Raji (cell line): ENCODE data around the gene UBD.

Experiments used
- POLR2A ChIP-seq: IDR thresholded peaks from 2 replicates; pipeline ENCODE4 v1.6.1; 2011; ENCODE audit warnings: low read depth, low read length, control low read depth; ENCODE audit not compliant: insufficient read depth

The UBD gene

DNA sequence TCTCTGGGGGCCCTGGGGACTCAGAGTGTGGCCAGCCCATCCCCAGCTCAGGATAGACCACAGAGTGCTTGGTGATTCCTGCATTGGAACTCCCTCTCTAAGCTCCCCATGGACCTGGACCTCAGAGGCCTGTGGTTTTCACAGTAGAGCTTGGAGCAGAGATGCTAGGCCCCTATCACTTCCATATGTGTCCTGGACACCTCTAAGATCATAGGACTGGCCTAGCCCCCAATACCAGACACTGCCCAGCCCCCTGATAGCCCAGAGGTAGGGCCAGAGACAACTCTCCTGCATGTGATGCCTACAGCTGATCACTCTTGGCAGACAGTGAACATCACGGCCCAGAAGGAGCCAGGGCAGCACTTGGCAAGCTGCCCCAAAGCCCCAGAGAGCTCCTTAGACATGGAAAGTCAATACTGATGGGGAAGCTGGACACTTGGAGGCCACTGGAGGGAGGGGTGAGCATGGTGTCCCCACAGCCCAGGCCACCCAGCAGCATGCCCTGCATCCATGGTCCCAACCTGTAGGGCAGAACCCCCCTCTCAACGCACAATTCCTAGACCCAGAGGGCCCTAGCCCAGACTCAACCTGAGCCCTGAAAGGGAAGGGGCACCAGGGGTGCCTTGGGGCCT, 27.1 kb downstream of the UBD start:
- TF ChIP-seq POLR2A: no peak

DNA sequence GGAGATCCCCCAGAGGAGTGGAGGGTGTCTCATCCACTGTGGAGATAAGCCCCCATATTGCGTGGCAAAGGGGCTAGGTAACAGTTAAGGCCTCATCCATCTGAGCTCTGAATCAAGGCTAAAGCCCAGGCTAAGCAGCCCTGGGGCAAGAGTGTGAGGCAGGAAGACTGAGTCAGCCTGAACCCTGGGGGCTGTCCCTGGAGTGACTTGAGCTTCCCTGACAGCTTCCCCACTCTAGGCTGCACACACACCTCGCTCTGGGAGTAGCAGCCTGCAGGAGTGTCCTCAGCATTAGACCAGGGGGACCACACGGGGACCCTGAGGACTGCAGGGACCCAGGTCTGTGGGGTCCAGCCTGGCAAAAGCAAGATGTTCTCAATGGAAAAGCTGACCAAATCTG, 27.9 kb downstream of the UBD start:
- no peak for TF ChIP-seq POLR2A

DNA sequence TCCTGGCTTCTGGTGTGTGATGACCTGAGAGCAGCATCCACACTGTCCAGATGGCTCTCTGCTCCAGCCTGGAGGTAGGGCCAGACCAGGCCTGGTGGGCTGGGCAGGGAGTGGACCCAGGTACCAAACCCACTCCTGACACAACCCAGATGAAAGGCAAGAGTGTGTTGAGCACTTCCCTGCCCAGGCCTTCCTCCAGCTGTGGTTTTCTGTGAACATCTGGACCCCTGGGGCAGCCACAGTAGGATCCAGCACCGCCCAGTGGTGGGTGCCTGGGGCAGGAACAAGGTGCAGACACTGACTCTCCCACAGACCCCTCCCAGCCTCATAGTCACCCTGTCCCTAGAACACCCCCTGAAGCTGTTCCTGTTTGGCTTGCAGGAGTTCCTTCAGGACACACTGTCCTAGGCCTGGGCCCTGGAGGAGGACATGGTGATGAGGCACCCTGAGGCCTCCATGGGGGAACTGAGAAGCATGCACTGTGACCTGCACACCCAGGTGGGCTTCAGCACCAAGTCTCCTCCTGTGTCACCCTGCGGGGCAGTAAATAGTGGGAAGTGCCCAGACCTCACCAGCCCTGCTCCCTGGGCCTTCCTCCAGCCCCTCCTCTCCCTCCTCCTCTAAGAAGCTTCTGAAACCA, 28.7 kb downstream of the UBD start:
- TF ChIP-seq POLR2A: no peak

DNA sequence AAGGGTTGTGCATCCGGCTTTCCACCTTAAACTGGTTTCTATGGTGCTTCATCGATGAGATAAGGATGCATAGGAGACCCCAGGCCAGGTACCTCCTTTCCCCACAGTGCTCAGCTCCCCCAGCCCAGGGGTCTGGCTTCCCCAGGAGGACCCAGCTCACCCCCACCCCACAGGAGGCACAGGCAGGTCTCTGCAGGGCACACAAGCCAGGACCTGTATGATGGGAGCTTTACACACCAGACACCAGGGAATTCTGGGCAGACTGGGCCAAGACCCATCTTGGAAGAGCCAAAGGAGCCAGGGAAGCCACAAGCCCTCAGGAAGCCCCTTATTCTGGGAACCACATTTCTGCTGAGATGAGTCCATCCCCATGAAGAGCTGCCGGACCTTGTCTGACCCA, 29.6 kb downstream of the UBD start:
- TF ChIP-seq POLR2A: no peak

DNA sequence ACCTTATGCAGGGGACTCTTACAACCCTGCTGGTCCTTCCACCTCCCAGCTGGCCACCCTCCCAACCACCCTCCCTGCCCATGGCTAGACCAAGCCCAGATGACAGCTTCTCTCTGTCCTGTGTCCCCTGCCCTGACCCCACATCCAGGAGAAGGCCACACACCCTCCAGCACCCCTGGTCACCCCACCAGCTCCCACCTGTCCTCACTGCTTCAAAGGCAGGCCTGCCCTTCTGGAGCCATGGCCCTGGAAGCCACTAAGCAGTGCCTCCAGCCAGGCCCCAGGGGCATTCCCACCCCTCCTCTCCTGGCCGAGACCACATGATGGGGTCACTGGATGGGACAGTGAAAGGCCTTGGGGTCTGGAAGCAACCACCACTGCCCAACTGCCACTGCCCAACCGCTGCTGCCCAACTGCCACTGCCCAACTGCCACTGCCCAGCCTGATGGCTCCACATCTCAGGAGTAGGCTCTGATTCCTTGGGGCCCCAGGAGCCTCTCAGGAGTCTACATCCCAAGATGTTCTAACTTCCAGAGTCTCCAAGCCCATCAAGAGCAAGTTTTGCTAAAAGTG, 30.5 kb downstream of the UBD start:
- TF ChIP-seq POLR2A: no peak

DNA sequence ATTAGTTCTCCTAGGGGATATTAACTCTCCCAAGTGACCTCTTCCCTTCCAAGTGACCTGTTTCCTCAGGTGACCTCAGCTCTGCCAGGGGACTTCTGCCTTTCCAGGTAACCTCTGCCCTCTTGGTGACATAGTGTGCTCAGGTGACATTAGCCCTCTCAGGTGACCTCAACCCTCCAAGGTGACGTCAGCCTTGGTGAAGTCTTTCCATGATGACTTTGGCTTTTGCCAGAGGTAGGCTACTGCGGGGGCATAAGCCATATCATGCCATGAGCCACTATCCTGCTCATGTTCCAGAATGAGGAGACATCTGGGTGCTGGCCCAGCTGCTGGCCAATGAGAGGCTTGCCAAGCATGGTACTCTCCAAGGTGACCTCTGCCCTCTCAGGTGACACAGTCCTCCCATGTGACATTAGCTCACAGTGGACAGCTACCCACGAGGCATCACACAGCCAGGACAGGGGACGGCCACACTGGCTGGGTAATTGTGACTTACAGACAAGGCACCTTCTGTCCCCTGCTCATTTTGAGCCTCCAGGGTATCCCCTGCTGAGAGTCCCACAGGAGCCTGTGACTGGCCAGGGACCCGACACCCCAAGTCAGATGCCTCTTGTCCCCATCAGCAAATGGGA, 31.1 kb downstream of the UBD start:
- no peak for TF ChIP-seq POLR2A

DNA sequence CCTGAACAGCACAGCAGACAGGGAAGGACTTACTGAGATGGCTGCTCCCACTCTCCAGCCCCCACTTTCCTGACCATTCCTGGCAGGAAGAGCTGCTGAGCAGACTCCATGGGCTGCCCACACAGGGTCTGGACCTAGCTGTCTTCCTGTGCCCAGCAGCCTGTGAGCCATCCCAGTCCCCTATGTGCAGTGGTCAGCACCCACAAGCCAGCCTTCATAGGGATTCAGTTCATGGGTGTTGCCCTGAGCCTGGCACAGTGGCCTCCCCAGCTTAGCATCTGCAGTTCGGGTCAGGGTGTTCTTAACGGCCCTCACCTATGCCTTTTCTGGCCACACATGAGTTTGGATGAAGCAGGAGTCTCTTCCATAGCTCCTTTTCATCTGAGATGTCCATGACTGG, 32.0 kb downstream of the UBD start:
- TF ChIP-seq POLR2A: no peak

DNA sequence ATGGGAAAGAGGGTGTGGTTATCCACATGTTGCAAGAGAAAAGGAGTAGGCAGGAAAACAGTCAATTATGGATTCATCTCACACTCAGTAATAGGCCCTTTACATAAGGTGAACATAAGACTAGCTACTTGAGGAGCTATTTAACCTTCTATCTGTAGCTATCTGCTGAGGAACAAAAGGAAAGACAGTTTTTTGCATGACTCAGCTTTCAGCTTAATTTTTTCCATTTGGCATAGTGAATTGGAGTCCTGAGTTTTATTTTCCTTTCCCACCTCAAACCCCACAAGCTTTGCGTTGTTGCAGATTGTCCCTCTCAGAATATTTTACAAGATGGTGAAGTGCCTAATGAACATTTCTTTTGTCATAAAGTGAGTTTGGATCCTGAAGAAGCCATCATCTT, 32.4 kb downstream of the UBD start:
- no peak for TF ChIP-seq POLR2A

DNA sequence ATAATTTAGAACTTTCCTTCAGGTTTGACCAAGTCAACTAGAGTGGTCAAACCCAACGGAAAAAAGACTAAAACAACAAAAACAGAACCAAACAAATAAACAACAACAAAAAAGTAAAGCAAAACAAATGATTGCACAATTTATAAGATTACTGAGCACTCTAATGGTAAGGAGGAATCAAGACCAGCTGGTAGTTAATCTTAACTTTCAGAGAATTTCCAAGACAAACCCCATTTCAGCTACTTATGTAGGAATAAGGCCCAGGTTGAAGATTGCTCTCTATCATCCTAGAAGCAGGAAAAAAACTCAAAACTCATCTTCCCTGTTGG, 34.3 kb downstream of the UBD start:
- no peak for TF ChIP-seq POLR2A

DNA sequence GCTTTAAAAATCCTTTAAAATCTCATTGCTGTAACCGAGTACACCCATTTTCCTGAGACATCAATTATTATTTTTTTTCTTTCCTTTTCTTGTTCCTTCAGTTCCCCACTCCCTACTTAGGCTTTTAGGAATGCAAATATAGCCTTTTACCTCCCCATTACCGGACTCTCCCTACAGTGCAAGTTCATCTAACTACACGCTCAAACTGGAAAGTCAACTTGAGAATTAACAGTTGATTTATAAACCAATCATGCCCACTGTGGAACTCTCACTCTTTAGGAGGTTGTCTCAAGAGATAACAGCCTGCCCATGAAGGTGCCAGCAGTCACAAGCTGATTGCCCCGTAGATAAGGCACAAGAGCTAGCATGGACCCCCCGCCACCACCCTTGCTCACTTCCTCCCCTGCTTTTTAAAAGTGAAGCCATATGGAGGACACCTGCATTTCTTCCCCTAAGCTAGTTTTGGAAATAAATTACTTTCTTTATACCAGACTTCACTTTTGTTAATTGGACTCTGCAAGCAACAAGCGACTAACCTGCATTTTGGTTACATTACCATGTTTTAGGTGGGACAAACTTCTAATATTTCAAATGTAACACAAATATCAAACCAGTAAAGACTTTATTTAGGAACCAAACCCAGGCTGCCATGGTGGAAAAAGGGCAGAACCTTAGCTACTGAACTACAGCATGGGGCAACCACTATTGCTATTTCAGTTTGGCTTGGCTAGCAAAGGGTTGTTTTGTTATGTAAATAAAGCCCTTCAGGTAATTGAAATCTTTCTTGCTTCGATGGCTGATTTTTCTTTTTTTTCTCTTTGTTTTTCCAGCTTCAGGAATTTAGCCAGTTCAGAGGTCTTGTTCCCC, 34.9 kb downstream of the UBD start:
- TF ChIP-seq POLR2A: no peak

DNA sequence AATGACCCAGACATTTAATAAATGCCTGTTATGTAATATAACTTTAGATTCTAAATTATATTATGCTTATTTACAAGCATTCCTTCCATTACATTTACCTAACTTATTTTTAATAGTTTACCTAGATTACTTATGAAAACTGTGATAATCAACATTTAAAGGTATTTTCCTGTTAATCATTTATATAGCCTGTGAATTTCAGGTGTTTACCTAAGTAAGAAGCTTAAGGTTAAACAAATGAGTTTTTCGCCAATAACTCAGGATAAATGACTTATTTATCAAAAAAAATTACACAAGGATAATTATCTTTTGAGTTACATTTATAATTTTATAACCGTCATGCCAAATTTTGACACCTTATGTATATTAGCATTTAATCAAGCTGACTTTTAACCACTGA, 35.5 kb downstream of the UBD start:
- no peak for TF ChIP-seq POLR2A

DNA sequence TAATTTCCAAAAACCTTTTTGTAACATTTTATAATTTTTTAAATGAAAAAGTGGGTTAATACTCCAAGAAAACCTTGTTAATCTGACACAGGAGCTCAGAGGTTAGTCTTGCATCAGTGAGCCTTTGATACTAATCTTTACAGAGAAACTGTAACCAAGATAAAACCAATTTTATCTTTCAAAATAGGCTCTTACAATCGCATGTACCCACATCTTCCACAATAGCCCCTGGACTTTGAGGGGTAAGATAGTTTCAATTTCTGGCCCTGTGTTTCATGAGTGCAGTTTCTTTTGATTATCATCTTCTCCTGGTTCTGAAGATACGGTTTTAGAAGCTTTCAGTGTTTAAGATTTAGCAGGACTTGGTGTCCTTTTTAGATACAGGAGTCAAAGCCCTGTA, 37.3 kb downstream of the UBD start:
- TF ChIP-seq POLR2A: no peak

DNA sequence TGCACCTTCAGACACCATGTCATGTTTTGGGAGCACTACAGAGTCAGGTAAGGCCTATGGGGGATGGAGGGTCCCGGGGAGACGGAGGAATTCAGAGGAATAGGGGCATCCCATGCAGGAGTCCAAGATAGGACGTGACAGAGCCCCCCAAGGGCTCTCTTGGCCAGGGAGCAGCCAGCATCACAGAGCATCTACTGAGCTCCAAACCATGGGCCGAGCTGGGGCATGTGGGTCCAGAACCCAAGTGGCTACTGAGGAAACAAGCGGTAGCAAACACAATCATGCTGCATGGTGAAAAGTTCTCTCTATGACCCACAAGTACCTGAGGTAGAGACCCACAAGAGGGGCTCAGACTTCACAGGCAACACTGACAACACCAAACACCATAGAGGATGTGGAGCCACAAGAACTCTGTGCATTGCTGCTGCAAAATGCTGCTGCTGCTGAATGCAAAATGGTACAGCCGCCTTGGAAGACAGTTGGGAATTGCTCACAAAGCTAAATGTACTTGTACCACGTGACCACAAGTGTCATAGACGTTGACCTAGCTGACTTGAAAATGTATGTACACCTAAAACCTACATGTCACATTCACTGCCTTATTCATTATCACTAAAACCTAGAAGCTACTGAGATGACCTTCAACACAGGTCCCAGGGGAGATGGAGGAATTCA, 38.4 kb downstream of the UBD start:
- TF ChIP-seq POLR2A: no peak

DNA sequence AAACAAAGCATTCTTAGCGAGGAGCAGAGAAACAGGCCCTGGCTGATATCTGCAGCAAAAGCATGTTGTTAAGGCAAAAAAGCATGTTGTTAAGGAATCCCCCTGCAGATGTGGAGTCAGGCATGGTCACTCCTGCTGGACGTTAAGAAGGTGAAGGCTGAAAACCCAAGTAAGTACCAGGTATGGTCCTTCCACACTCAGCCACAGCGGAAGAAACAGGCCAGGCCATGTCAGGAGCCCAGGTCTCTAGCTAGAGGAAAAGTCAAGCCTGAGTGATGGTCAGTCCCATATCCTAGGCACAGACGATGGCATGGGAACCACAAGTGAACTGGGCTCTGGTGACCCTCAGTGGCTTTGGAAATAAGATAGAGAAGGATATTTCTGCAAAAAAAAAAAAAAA, 39.3 kb downstream of the UBD start:
- TF ChIP-seq POLR2A: no peak
